ENCODE results near the gene CEP250. TPM values are rescaled to one million over a fixed set of nuclear protein-coding genes. Genes with fewer than 3 reads are reported as not detected.
"Not testable (repeated sequence)": the region's sequence is repeated elsewhere in the genome, so short reads cannot be mapped to it uniquely, and the experiment has no call there.

The CEP250 gene
- total and polyA plus RNA-seq, 9 donors, result 11.7 to 44.2 (median 25.8) TPM

- Histone ChIP-seq H3K36me3 (no peaks in the 10 kb centered on the region), H3K4me1 (ENCODE audit: insufficient read depth) (no peaks in the 10 kb centered on the region), H3K4me3 (no peak overlapping the region), H3K27me3 (no peaks in the 10 kb centered on the region), H3K9me3 (no peaks in the 10 kb centered on the region), H3K27ac (no peak overlapping the region)
- intact Hi-C loops (cut with DNase I), result no loop called here
- DNase-seq, result no peak
- 70 to 79% (median 72%) methylated on average over 11 of the region's 11 CpGs for WGBS, 3 donors
- no peak for TF ChIP-seq CTCF (IDR thresholded peaks at IDR 0.05)
- TF ChIP-seq EP300 (IDR thresholded peaks at IDR 0.05), result no peak
- TF ChIP-seq POLR2A (IDR thresholded peaks at IDR 0.05), result no peak
Observed at GRCh38 chr20:35514371-35514932, 59.1 kb downstream of the CEP250 start.

- 93 to 94% (median 94%) methylated on average over 4 of the region's 4 CpGs for WGBS, 3 donors
- Histone ChIP-seq H3K27ac (no peak overlapping the region), H3K4me1 (ENCODE audit: insufficient read depth) (no peaks in the 10 kb centered on the region), H3K4me3 (no peak overlapping the region), H3K36me3 (no peaks in the 10 kb centered on the region), H3K27me3 (no peaks in the 10 kb centered on the region), H3K9me3 (no peaks in the 10 kb centered on the region)
- TF ChIP-seq CTCF (IDR thresholded peaks at IDR 0.05), result no peak
- no peak for TF ChIP-seq POLR2A (IDR thresholded peaks at IDR 0.05)
- no peak for TF ChIP-seq EP300 (IDR thresholded peaks at IDR 0.05)
- DNase-seq, result no peak
- intact Hi-C loops (cut with DNase I), result no loop called here
Observed at GRCh38 chr20:35515341-35515740, 59.9 kb downstream of the CEP250 start.

- intact Hi-C loops (cut with DNase I), result no loop called here
- no peaks in the 10 kb centered on the region for H3K36me3 ChIP-seq
- no peak for DNase-seq
- no peak overlapping the region for H3K4me3 ChIP-seq
- WGBS, 3 donors, result 44 to 50% (median 46%) methylated on average over 3 of the region's 3 CpGs
- H3K4me1 ChIP-seq (ENCODE audit: insufficient read depth), result no peaks in the 10 kb centered on the region
- H3K27me3 ChIP-seq, result no peaks in the 10 kb centered on the region
- no peak overlapping the region for H3K27ac ChIP-seq
- TF ChIP-seq EP300 (IDR thresholded peaks at IDR 0.05) (no peak), POLR2A (IDR thresholded peaks at IDR 0.05) (no peak), CTCF (IDR thresholded peaks at IDR 0.05) (no peak)
- no peaks in the 10 kb centered on the region for H3K9me3 ChIP-seq
Observed at GRCh38 chr20:35515949-35516645, 60.7 kb downstream of the CEP250 start.

- intact Hi-C loops (cut with DNase I), result no loop called here
- no peaks in the 10 kb centered on the region for H3K27me3 ChIP-seq
- no peak overlapping the region for H3K27ac ChIP-seq
- no peak overlapping the region for H3K4me3 ChIP-seq
- TF ChIP-seq POLR2A (IDR thresholded peaks at IDR 0.05), result no peak
- no peaks in the 10 kb centered on the region for H3K9me3 ChIP-seq
- no peaks in the 10 kb centered on the region for H3K4me1 ChIP-seq (ENCODE audit: insufficient read depth)
- H3K36me3 ChIP-seq, result no peaks in the 10 kb centered on the region
- 71 to 78% (median 74%) methylated on average over 1 of the region's 1 CpG for WGBS, 3 donors
- no peak for DNase-seq
Observed at GRCh38 chr20:35517125-35517524, 61.7 kb downstream of the CEP250 start.

GRCh38 chr20:35517767-35518166 is 62.4 kb downstream of the CEP250 start:
- H3K4me1 ChIP-seq (ENCODE audit: insufficient read depth); H3K27me3 ChIP-seq; intact Hi-C loops (cut with DNase I): not testable (repeated sequence)

More at GRCh38 chr20:35517767-35518166, 62.4 kb downstream of the CEP250 start:
- not testable (repeated sequence) for DNase-seq, H3K9me3 ChIP-seq, H3K4me3 ChIP-seq, H3K27ac ChIP-seq, H3K36me3 ChIP-seq
- WGBS, 3 donors, result 71 to 81% (median 77%) methylated on average over 5 of the region's 5 CpGs
